NT2/D1 (cell line): ENCODE measurements around the gene ARHGAP32.

Experiments
- DNase-seq: peaks from one replicate; pipeline ENCODE4 v3.0.0-alpha.2; 2011; ENCODE audit warnings: low read depth, low spot score
- H3K27me3 ChIP-seq: 2 replicates; pipeline ENCODE4 v1.6.0; 2011; ENCODE audit warnings: mild to moderate bottlenecking; ENCODE audit not compliant: insufficient read length, insufficient read depth
- H3K36me3 ChIP-seq: 2 replicates; pipeline ENCODE4 v1.6.1; 2011; ENCODE audit warnings: mild to moderate bottlenecking, low read length, mixed read lengths; ENCODE audit not compliant: insufficient read depth, insufficient read length
- H3K4me1 ChIP-seq: 2 replicates; pipeline ENCODE4 v1.5.1; 2011; ENCODE audit not compliant: insufficient read depth, insufficient read length
- H3K4me3 ChIP-seq: 2 replicates; pipeline ENCODE4 v1.5.1; 2011; ENCODE audit warnings: low read depth; ENCODE audit not compliant: insufficient read length
- H3K9ac ChIP-seq: 2 replicates; pipeline ENCODE4 v1.6.0; 2011; ENCODE audit warnings: low read depth; ENCODE audit not compliant: insufficient read length
- H3K9me3 ChIP-seq: 2 replicates; pipeline ENCODE4 v1.5.1; 2011; ENCODE audit warnings: mild to moderate bottlenecking, low read length; ENCODE audit not compliant: insufficient read depth
- SUZ12 ChIP-seq: IDR thresholded peaks from 2 replicates; pipeline ENCODE4 v1.6.1; 2011; ENCODE audit not compliant: insufficient read length, insufficient read depth; ENCODE audit errors: extremely low read depth
- YY1 ChIP-seq: IDR thresholded peaks from 2 replicates; pipeline ENCODE4 v1.6.1; 2011; ENCODE audit not compliant: insufficient read length, insufficient read depth
- ZNF274 ChIP-seq: IDR thresholded peaks from 2 replicates; pipeline ENCODE4 v1.6.1; 2011; ENCODE audit warnings: mild to moderate bottlenecking, low read depth, low read length

ARHGAP32 gene

DNA sequence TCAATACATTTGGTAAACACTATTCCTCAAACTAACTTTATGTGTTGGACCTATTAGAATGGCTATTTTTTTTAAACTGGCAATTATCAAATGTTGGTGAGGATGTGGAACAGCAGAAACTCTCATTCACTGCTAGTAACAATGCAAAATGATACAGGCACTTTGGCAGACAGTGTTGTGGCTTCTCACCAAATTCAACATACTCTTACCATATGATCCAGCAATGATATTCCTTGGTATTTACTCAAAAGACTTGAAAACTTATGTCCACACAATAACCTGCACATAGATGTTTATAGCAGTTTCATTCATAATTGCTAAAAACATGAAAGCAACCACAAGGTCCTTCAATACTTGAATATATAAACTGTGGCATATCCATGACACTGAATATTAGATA, 136.9 kb downstream of the ARHGAP32 start:
- TF ChIP-seq SUZ12 (no peak), ZNF274 (no peak), YY1 (no peak)
- Histone ChIP-seq H3K36me3 (no peaks in the 10 kb centered on the region), H3K9me3 (no peaks in the 10 kb centered on the region), H3K4me1 (no peaks in the 10 kb centered on the region), H3K9ac (no peak overlapping the region), H3K4me3 (no peak overlapping the region), H3K27me3 (no peaks in the 10 kb centered on the region)
- no peak for DNase-seq

DNA sequence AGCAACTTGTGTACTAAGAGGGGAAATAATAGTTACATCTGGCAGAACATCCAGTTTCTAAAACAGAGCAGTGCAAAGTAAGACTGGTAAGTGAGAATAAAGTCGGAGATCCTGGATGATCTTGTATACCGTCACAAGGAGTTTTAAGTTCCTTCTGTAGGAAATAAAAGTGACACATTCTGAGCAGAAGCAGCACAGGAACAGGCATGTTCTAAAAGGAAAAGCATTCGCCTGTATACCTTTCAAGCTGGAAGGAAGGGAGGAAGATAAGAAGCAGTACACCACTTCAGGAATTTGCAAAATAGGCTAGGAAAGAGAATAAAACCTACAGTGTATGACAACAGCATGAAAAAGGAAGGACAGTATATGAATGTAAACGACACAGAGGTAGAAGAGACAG, 143.2 kb downstream of the ARHGAP32 start:
- H3K4me1 ChIP-seq: no peaks in the 10 kb centered on the region
- DNase-seq: no peak
- TF ChIP-seq YY1 (no peak), SUZ12 (no peak), ZNF274 (no peak)

DNA sequence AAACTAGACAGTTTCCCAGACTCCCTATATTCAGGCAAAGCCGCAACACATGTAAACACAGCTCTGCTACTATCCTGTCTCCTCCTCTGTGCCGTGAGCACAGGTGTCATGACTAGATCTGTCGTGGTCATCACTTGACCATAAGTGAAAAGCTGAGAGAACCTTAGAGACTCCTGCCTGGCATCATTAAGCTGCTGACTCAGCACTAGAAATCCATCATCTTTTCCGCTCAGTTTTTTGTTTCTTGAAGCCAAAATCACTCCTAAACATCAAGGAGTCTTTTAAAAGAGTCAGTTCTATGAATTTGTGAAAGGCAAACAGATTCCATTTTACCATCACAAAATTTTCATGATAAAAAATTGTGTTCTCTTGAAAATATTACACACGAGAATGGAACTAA, 147.0 kb downstream of the ARHGAP32 start:
- Histone ChIP-seq H3K4me3 (no peak overlapping the region), H3K9me3 (no peaks in the 10 kb centered on the region), H3K9ac (no peak overlapping the region), H3K27me3 (no peaks in the 10 kb centered on the region), H3K36me3 (no peaks in the 10 kb centered on the region), H3K4me1 (no peaks in the 10 kb centered on the region)
- DNase-seq: no peak
- TF ChIP-seq SUZ12 (no peak), ZNF274 (no peak), YY1 (no peak)

More for the DNA sequence above, 143.2 kb downstream of the ARHGAP32 start:
- H3K4me3 ChIP-seq: no peak overlapping the region
- no peak overlapping the region for H3K9ac ChIP-seq
- H3K9me3 ChIP-seq: no peaks in the 10 kb centered on the region
- no peaks in the 10 kb centered on the region for H3K27me3 ChIP-seq
- H3K36me3 ChIP-seq: no peaks in the 10 kb centered on the region

GRCh38 chr11:129042503-129042902, 149.6 kb downstream of the ARHGAP32 start:
- Histone ChIP-seq H3K9me3 (no peaks in the 10 kb centered on the region; the same call in 1 of the 2 replicates), H3K9ac (no peak overlapping the region), H3K27me3 (no peaks in the 10 kb centered on the region), H3K4me3 (no peak overlapping the region), H3K4me1 (no peaks in the 10 kb centered on the region), H3K36me3 (no peaks in the 10 kb centered on the region)
- TF ChIP-seq SUZ12: no peak
- TF ChIP-seq YY1: no peak
- no peak for TF ChIP-seq ZNF274
- DNase-seq: no peak

GRCh38 chr11:129041611-129042018, 150.5 kb downstream of the ARHGAP32 start:
- TF ChIP-seq SUZ12 (no peak), ZNF274 (no peak), YY1 (no peak)
- no peak for DNase-seq
- H3K9me3 ChIP-seq: no peaks in the 10 kb centered on the region; the same call in 1 of the 2 replicates

GRCh38 chr11:129040934-129041333, 151.2 kb downstream of the ARHGAP32 start:
- Histone ChIP-seq H3K4me3 (no peak overlapping the region), H3K27me3 (no peaks in the 10 kb centered on the region), H3K4me1 (no peaks in the 10 kb centered on the region), H3K9ac (no peak overlapping the region), H3K9me3 (no peaks in the 10 kb centered on the region; the same call in 1 of the 2 replicates), H3K36me3 (no peaks in the 10 kb centered on the region)
- no peak for TF ChIP-seq SUZ12
- TF ChIP-seq YY1: no peak
- TF ChIP-seq ZNF274: no peak
- no peak for DNase-seq

More at GRCh38 chr11:129041611-129042018, 150.5 kb downstream of the ARHGAP32 start:
- Histone ChIP-seq H3K36me3 (no peaks in the 10 kb centered on the region), H3K4me1 (no peaks in the 10 kb centered on the region), H3K4me3 (no peak overlapping the region), H3K9ac (no peak overlapping the region), H3K27me3 (no peaks in the 10 kb centered on the region)

DNA sequence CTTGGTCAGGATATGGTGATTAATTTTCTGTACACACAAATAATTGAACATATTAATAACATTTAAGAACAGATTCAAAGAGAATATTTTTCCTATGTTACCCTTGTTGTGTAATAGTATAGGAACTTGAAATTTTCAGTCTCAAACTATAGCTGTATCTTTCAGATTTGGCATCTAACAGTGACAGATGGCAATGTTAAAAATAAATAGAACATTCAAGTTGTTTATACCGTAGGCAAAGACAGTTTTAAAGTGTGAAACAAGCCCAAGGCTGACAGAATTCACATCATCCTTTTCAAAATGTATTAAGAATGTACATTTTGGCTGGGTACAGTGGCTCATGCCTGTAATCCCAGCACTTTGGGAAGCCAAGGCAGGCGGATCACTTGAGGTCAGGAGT, 156.9 kb downstream of the ARHGAP32 start:
- no peaks in the 10 kb centered on the region for H3K4me1 ChIP-seq
- no peaks in the 10 kb centered on the region for H3K27me3 ChIP-seq
- TF ChIP-seq SUZ12 (no peak), ZNF274 (no peak), YY1 (no peak)
- H3K4me3 ChIP-seq: no peak overlapping the region
- H3K36me3 ChIP-seq: no peaks in the 10 kb centered on the region
- peaks cover 12% of the 10 kb centered on the region for H3K9me3 ChIP-seq
- no peak for DNase-seq
- H3K9ac ChIP-seq: no peak overlapping the region

DNA sequence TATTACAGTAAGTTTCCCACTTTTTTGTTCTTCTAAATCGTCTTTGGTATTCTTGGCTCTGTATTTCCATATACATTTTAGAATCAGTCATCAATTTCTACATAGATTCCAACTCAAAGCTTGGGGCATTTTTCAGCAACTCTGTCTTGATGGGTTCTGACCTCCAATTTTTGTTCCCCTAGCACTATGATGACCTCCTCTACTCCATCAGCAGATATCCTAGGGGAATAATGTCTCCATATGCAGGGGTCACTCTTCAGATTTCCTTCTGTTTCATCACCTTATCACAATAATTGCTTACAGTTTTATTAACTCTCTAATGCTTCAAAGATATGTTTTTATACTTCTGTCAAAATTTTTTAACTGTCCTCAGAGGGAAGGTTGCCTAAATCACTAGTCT, 158.1 kb downstream of the ARHGAP32 start:
- Histone ChIP-seq H3K4me1 (no peaks in the 10 kb centered on the region), H3K9me3 (peaks cover 12% of the 10 kb centered on the region), H3K9ac (no peak overlapping the region), H3K27me3 (no peaks in the 10 kb centered on the region), H3K36me3 (no peaks in the 10 kb centered on the region), H3K4me3 (no peak overlapping the region)
- no peak for DNase-seq
- TF ChIP-seq SUZ12 (no peak), YY1 (no peak), ZNF274 (no peak)
